ENCODE measurements around the gene EFCAB6. TPM values are rescaled to one million over a fixed set of nuclear protein-coding genes. Genes with fewer than 3 reads are reported as not detected.

The EFCAB6 gene
- total RNA-seq, 1 experiment from 2014 or later, result not detected

DNA sequence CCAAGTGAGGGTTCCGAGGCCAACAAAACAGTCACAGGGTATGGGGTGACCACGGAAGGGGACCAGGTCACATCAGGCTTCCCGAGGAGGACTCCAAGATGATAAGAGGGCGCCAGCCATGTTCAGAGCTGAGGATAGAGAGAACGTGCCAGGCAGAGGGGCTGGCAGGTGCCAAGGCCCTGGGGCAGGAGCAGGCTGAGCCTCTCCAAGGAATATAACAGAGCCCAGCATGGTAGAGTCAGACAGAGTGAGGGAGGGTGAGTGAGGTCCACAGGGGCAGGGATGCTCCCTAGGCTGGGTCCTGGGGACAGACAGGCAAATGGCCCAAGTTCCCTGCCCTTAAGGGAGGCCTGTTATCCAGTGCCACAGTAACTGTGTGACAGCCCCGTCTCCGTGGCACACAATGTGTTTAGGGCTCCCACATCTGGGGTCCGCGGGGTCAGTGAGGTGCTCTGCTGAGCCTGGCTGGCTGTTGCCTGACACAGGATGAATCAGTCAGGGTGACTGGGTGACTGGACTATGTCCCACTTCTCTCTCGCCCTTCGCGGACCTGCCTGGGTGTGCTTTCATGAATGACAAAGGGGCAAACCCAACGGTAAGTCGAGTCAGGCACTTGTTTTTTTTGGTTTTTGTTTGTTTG, 295.0 kb downstream of the EFCAB6 start:
- no peak overlapping the region for H3K4me3 ChIP-seq (ENCODE audit: low read depth, low read length)
- no peak for TF ChIP-seq CTCF (IDR thresholded peaks at IDR 0.05; ENCODE audit: insufficient read depth in 1 of 2, low read depth in 1 of 2, low read length in 1 of 2, severe bottlenecking in 1 of 2, unreplicated experiment in 1 of 2)
- no peaks in the 10 kb centered on the region for H3K4me1 Mint-ChIP-seq (ENCODE audit: low read depth, unreplicated experiment)
- ChIA-PET CTCF (no interaction called here), POLR2A (no interaction called here)
- no TSS peak for BruUV-seq (replicated peaks)
- peaks cover 8% of the 10 kb centered on the region for H3K27me3 Mint-ChIP-seq (ENCODE audit: insufficient read depth, unreplicated experiment)
- intact Hi-C loops (cut with micrococcal nuclease; ENCODE audit: unreplicated experiment), result no loop called here
- no peak for DNase-seq
- H3K9me3 ChIP-seq, result no peaks in the 10 kb centered on the region
- H3K36me3 Mint-ChIP-seq (ENCODE audit: insufficient read depth, unreplicated experiment), result no peaks in the 10 kb centered on the region
- no peak overlapping the region for H3K27ac Mint-ChIP-seq (ENCODE audit: unreplicated experiment)
- H3K36me3 ChIP-seq (ENCODE audit: control insufficient read depth, insufficient read depth, low read length), result no peaks in the 10 kb centered on the region
- no peaks in the 10 kb centered on the region for H3K4me1 ChIP-seq
- H3K9me3 Mint-ChIP-seq (ENCODE audit: unreplicated experiment), result no peaks in the 10 kb centered on the region
- H3K27me3 ChIP-seq (replicated peaks; ENCODE audit: control insufficient read depth, insufficient read depth, low read length), result no peaks in the 10 kb centered on the region
- no peak overlapping the region for H3K4me3 Mint-ChIP-seq (ENCODE audit: unreplicated experiment)

- DNase-seq, result no peak
- no peak for TF ChIP-seq CTCF (IDR thresholded peaks at IDR 0.05; ENCODE audit: insufficient read depth in 1 of 2, low read depth in 1 of 2, low read length in 1 of 2, severe bottlenecking in 1 of 2, unreplicated experiment in 1 of 2)
- Histone ChIP-seq H3K4me3 (ENCODE audit: low read depth, low read length) (no peak overlapping the region), H3K36me3 (ENCODE audit: control insufficient read depth, insufficient read depth, low read length) (no peaks in the 10 kb centered on the region), H3K9me3 (no peaks in the 10 kb centered on the region), H3K27me3 (replicated peaks; ENCODE audit: control insufficient read depth, insufficient read depth, low read length) (no peaks in the 10 kb centered on the region), H3K4me1 (no peaks in the 10 kb centered on the region)
- Mint-ChIP-seq H3K9me3 (ENCODE audit: unreplicated experiment) (no peaks in the 10 kb centered on the region), H3K4me1 (ENCODE audit: low read depth, unreplicated experiment) (no peaks in the 10 kb centered on the region), H3K27me3 (ENCODE audit: insufficient read depth, unreplicated experiment) (peaks cover 8% of the 10 kb centered on the region), H3K36me3 (ENCODE audit: insufficient read depth, unreplicated experiment) (no peaks in the 10 kb centered on the region), H3K27ac (ENCODE audit: unreplicated experiment) (no peak overlapping the region), H3K4me3 (ENCODE audit: unreplicated experiment) (no peak overlapping the region)
- ChIA-PET POLR2A (no interaction called here), CTCF (no interaction called here)
- BruUV-seq (replicated peaks), result no TSS peak
- intact Hi-C loops (cut with micrococcal nuclease; ENCODE audit: unreplicated experiment), result no loop called here
Observed at GRCh38 chr22:43516386-43516785, 295.7 kb downstream of the EFCAB6 start.

DNA sequence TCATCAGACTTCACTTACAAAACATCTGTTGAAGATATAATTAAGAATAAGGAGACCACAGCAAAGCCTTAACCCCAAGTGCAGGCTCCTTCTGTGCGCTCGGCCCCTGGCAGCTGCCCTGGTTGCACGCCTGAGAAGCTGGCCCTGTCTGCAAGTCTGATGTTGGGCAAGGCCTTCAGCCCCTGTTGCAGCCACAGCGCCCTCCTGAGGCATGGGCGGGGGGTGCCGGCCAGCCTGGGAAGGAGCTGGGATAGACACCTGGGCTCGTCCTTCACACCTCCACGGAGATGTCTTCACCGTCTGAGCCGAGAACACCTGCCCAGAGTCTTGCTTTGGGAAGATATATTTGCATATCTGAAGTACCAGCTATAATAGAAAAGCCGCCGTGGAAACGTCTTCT, 296.2 kb downstream of the EFCAB6 start:
- intact Hi-C loops (cut with micrococcal nuclease; ENCODE audit: unreplicated experiment), result no loop called here
- Mint-ChIP-seq H3K36me3 (ENCODE audit: insufficient read depth, unreplicated experiment) (no peaks in the 10 kb centered on the region), H3K27ac (ENCODE audit: unreplicated experiment) (no peak overlapping the region), H3K4me1 (ENCODE audit: low read depth, unreplicated experiment) (no peaks in the 10 kb centered on the region), H3K27me3 (ENCODE audit: insufficient read depth, unreplicated experiment) (peaks cover 8% of the 10 kb centered on the region), H3K4me3 (ENCODE audit: unreplicated experiment) (no peak overlapping the region), H3K9me3 (ENCODE audit: unreplicated experiment) (no peaks in the 10 kb centered on the region)
- CTCF ChIA-PET, result no interaction called here
- no peaks in the 10 kb centered on the region for H3K4me1 ChIP-seq
- no peaks in the 10 kb centered on the region for H3K27me3 ChIP-seq (replicated peaks; ENCODE audit: control insufficient read depth, insufficient read depth, low read length)
- TF ChIP-seq CTCF (IDR thresholded peaks at IDR 0.05; ENCODE audit: insufficient read depth in 1 of 2, low read depth in 1 of 2, low read length in 1 of 2, severe bottlenecking in 1 of 2, unreplicated experiment in 1 of 2), result no peak
- POLR2A ChIA-PET, result interaction anchor here (0.6 kb wide), 1 partner anchor 74 kb away, joined by 4 read pairs; no protein-coding TSS in a partner anchor
- DNase-seq, result no peak
- no peaks in the 10 kb centered on the region for H3K9me3 ChIP-seq
- BruUV-seq (replicated peaks), result no TSS peak
- H3K4me3 ChIP-seq (ENCODE audit: low read depth, low read length), result no peak overlapping the region
- no peaks in the 10 kb centered on the region for H3K36me3 ChIP-seq (ENCODE audit: control insufficient read depth, insufficient read depth, low read length)

Measured in Caco-2 (cell line).